HepG2 (cell line): ENCODE data around the gene WBP1. TPM values are rescaled to one million over a fixed set of nuclear protein-coding genes. Genes with fewer than 3 reads are reported as not detected.

Experiments used
- ATAD3A ChIP-seq: sonication (generic); formaldehyde crosslinking; IDR thresholded peaks from 2 replicates; pipeline ENCODE4 v1.4.0; 2020; ENCODE audit warnings: missing genetic modification reagents
- CENPX ChIP-seq: sonication (generic); formaldehyde crosslinking; IDR thresholded peaks from 2 replicates; pipeline ENCODE4 v1.9.0; 2021; ENCODE audit warnings: mild to moderate bottlenecking, missing genetic modification reagents, moderate library complexity
- CHCHD3 ChIP-seq: sonication (generic); formaldehyde crosslinking; IDR thresholded peaks from 2 replicates; pipeline ENCODE4 v1.8.0; 2022; ENCODE audit warnings: mild to moderate bottlenecking, missing genetic modification reagents, moderate library complexity
- CREM ChIP-seq, 2 experiments: sonication (generic) in 1 of 2; formaldehyde crosslinking in 1 of 2; IDR thresholded peaks; 2 replicates each; pipeline versions ENCODE4 v1.4.0 to v1.6.1; 2016 to 2020; ENCODE audit warnings: antibody characterized with exemption in 1 of 2, mild to moderate bottlenecking in 1 of 2, missing genetic modification reagents in 1 of 2
- EZH2 ChIP-seq: conservative IDR thresholded peaks from 2 replicates; pipeline ENCODE4 v1.6.1; 2012; ENCODE audit warnings: mild to moderate bottlenecking, low read depth, low read length, moderate library complexity
- FOXP1 ChIP-seq, 2 experiments: fragments of 450-650 bp in 1 of 2; IDR thresholded peaks; 2 replicates each; pipeline ENCODE4 v1.6.1; 2017 to 2018; ENCODE audit warnings: antibody characterized with exemption in 1 of 2
- GMEB2 ChIP-seq: IDR thresholded peaks from 2 replicates; pipeline ENCODE4 v1.6.1; 2016; ENCODE audit warnings: missing biosample characterization, missing genetic modification reagents, low read depth
- KAT2B ChIP-seq: fragments of 150-350 bp; IDR thresholded peaks from 2 replicates; pipeline ENCODE4 v1.6.1; 2014; ENCODE audit warnings: low read depth, low read length, borderline replicate concordance
- KDM5B ChIP-seq: sonication (generic); formaldehyde crosslinking; IDR thresholded peaks from 2 replicates; pipeline ENCODE4 v1.4.0; 2020; ENCODE audit warnings: missing genetic modification reagents, mild to moderate bottlenecking, borderline replicate concordance
- MED1 ChIP-seq: sonication (generic); formaldehyde crosslinking; IDR thresholded peaks from 2 replicates; pipeline ENCODE4 v1.4.0; 2020; ENCODE audit warnings: missing genetic modification reagents
- SOX6 ChIP-seq, 2 experiments: fragments of 450-650 bp in 1 of 2; sonication (generic) in 1 of 2; formaldehyde crosslinking in 1 of 2; IDR thresholded peaks; 2 replicates each; pipeline versions ENCODE4 v1.4.0 to v1.6.1; 2017 to 2020; ENCODE audit warnings: antibody characterized with exemption in 1 of 2, mild to moderate bottlenecking in 1 of 2, missing genetic modification reagents in 1 of 2
- SP4 ChIP-seq: sonication (generic); formaldehyde crosslinking; IDR thresholded peaks from 2 replicates; pipeline ENCODE4 v1.8.1; 2023; ENCODE audit warnings: mild to moderate bottlenecking, missing genetic modification reagents
- TAF15 ChIP-seq: fragments of 200-400 bp; formaldehyde crosslinking; IDR thresholded peaks from one replicate; pipeline ENCODE4 v1.6.1; 2018; ENCODE audit warnings: mild to moderate bottlenecking, low read depth, low read length; ENCODE audit not compliant: poor library complexity, severe bottlenecking
- TEAD3 ChIP-seq: optimal IDR thresholded peaks from 2 replicates; pipeline ENCODE3; 2016; ENCODE audit warnings: borderline replicate concordance
- ZBTB33 ChIP-seq: sonication (generic); formaldehyde crosslinking; IDR thresholded peaks from 2 replicates; pipeline ENCODE4 v1.4.0; 2020; ENCODE audit warnings: missing genetic modification reagents
- ZKSCAN1 ChIP-seq: fragments of 150-350 bp; IDR thresholded peaks from 2 replicates; pipeline ENCODE4 v1.6.1; 2014; ENCODE audit warnings: low read length
- ZNF207 ChIP-seq: fragments of 450-650 bp; IDR thresholded peaks from 2 replicates; pipeline ENCODE4 v1.6.1; 2016; ENCODE audit warnings: antibody characterized with exemption, borderline replicate concordance
- ZNF264 ChIP-seq: sonication (generic); formaldehyde crosslinking; IDR thresholded peaks from 2 replicates; pipeline ENCODE4 v1.4.0; 2020; ENCODE audit warnings: missing genetic modification reagents
- ZNF282 ChIP-seq: fragments of 450-650 bp; IDR thresholded peaks from 2 replicates; pipeline ENCODE4 v1.6.1; 2018; ENCODE audit not compliant: partially characterized antibody
- ZNF501 ChIP-seq: sonication (generic); formaldehyde crosslinking; IDR thresholded peaks from 2 replicates; pipeline ENCODE4 v1.5.1; 2020; ENCODE audit warnings: mild to moderate bottlenecking, moderate library complexity, missing genetic modification reagents
- ZNF530 ChIP-seq: sonication (generic); formaldehyde crosslinking; IDR thresholded peaks from 2 replicates; pipeline ENCODE4 v1.5.0; 2020; ENCODE audit warnings: low read depth, mild to moderate bottlenecking, missing genetic modification reagents
- ZNF569 ChIP-seq: sonication (generic); formaldehyde crosslinking; IDR thresholded peaks from 2 replicates; pipeline ENCODE4 v1.5.0; 2020; ENCODE audit warnings: mild to moderate bottlenecking, missing genetic modification reagents, moderate library complexity, borderline replicate concordance
- polyA plus RNA-seq, 8 experiments: library from polyadenylated mRNA; depleted of rRNA in 3 of 8; stranded (reverse) in 7 of 8; unstranded in 1 of 8; fragments of >200 nt; fragmentation: Illumina TruSeq in 4 of 8; extraction: Trizol in 4 of 8; gene quantifications; 2 replicates each; pipeline versions ENCODE4 v1.2.1 to v1.2.3, GENCODE V29; 2011 to 2016; ENCODE audit warnings: low read depth in 4 of 8, missing spikeins in 1 of 8, mixed read lengths in 1 of 8; ENCODE audit not compliant: insufficient read depth in 1 of 8
- total RNA-seq, 5 experiments: library from RNA; depleted of rRNA; stranded (reverse); fragments of >200 nt; fragmentation: Illumina TruSeq; extraction: Trizol; gene quantifications; 2 replicates each; pipeline ENCODE4 v1.2.3, GENCODE V29; 2016; ENCODE audit warnings: low read depth in 1 of 5
- TF ChIP-seq, protein P1 (sequence below): sonication (generic); formaldehyde crosslinking; IDR thresholded peaks from 2 replicates; pipeline ENCODE4 v1.4.0; 2020; ENCODE audit warnings: mild to moderate bottlenecking, missing genetic modification reagents, borderline replicate concordance
- TF ChIP-seq, protein P2 (sequence below): sonication (generic); formaldehyde crosslinking; IDR thresholded peaks from 2 replicates; pipeline ENCODE4 v1.4.0; 2020; ENCODE audit warnings: missing genetic modification reagents

WBP1 gene
- total and polyA plus RNA-seq, 2 of the 13 experiments (the other 11 are each of a cell fraction or from before 2014, with no cell fraction given): 38.8 to 85.7 TPM

GRCh38 chr2:74421221-74421870 lies 36.9 kb upstream of the WBP1 start, which contains the start of the genes C2orf81 and WDR54 (continued):
- TF ChIP-seq, protein P1, sequence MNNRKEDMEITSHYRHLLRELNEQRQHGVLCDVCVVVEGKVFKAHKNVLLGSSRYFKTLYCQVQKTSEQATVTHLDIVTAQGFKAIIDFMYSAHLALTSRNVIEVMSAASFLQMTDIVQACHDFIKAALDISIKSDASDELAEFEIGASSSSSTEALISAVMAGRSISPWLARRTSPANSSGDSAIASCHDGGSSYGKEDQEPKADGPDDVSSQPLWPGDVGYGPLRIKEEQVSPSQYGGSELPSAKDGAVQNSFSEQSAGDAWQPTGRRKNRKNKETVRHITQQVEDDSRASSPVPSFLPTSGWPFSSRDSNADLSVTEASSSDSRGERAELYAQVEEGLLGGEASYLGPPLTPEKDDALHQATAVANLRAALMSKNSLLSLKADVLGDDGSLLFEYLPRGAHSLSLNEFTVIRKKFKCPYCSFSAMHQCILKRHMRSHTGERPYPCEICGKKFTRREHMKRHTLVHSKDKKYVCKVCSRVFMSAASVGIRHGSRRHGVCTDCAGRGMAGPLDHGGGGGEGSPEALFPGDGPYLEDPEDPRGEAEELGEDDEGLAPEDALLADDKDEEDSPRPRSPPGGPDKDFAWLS (CRISPR knock-in tag): no peak
- peak; percentile 93 for TF ChIP-seq GMEB2 (CRISPR knock-in tag)
- 0 out of 2 replicates have a peak, but pooled peaks have one; percentile 14 for TF ChIP-seq ZBTB33 (CRISPR knock-in tag)
- TF ChIP-seq ZNF569 (CRISPR knock-in tag): no peak
- TF ChIP-seq CHCHD3: no peak
- no peak for TF ChIP-seq EZH2
- no peak for TF ChIP-seq TAF15
- peak; percentile 83 for TF ChIP-seq ZNF501
- no peak for TF ChIP-seq ZNF282
- TF ChIP-seq SOX6 (IDR thresholded peaks at IDR 0.05): no peak
- TF ChIP-seq SOX6 (CRISPR knock-in tag; IDR thresholded peaks at IDR 0.05): peak; percentile 54
- peak; percentile 97 for TF ChIP-seq KDM5B (CRISPR knock-in tag)
- TF ChIP-seq TEAD3 (CRISPR knock-in tag): peak; percentile 69
- no peak for TF ChIP-seq KAT2B
- no peak for TF ChIP-seq CENPX (CRISPR knock-in tag)
- TF ChIP-seq ZNF530: no peak
- TF ChIP-seq FOXP1 (IDR thresholded peaks at IDR 0.05): no peak
- TF ChIP-seq FOXP1 (CRISPR knock-in tag; IDR thresholded peaks at IDR 0.05): no peak
- TF ChIP-seq, protein P2, sequence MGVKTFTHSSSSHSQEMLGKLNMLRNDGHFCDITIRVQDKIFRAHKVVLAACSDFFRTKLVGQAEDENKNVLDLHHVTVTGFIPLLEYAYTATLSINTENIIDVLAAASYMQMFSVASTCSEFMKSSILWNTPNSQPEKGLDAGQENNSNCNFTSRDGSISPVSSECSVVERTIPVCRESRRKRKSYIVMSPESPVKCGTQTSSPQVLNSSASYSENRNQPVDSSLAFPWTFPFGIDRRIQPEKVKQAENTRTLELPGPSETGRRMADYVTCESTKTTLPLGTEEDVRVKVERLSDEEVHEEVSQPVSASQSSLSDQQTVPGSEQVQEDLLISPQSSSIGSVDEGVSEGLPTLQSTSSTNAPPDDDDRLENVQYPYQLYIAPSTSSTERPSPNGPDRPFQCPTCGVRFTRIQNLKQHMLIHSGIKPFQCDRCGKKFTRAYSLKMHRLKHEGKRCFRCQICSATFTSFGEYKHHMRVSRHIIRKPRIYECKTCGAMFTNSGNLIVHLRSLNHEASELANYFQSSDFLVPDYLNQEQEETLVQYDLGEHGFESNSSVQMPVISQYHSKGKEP (CRISPR knock-in tag): no peak
- no peak for TF ChIP-seq MED1
- no peak for TF ChIP-seq ZNF264 (CRISPR knock-in tag)
- TF ChIP-seq ZNF207: no peak
- TF ChIP-seq SP4 (CRISPR knock-in tag): peak; percentile 63; the same call in 1 of the 2 replicates
- no peak for TF ChIP-seq ZKSCAN1
- TF ChIP-seq ATAD3A: no peak
- TF ChIP-seq CREM (IDR thresholded peaks at IDR 0.05): no peak
- no peak for TF ChIP-seq CREM (CRISPR knock-in tag; IDR thresholded peaks at IDR 0.05)
